Effector memory CD8-positive, alpha-beta T cell (primary cell): ENCODE measurements around the gene ADIPOQ.
"Not testable (repeated sequence)": the region's sequence is repeated elsewhere in the genome, so short reads cannot be mapped to it uniquely, and the experiment has no call there.

Experiments
- ATAC-seq: fragments of 150-1000 bp; cut with Tn5 transposase; replicated peaks from 2 replicates; pipeline ENCODE4 v1.10.0; 2021; ENCODE audit warnings: mild to moderate bottlenecking, moderate library complexity
- DNase-seq, 3 experiments: peaks; one replicate each; pipeline ENCODE4 v3.0.0; 2021
- H3K27ac Mint-ChIP-seq, 2 donors: one replicate each; pipeline ENCODE4 v1.8.0; 2022; ENCODE audit warnings: mild to moderate bottlenecking in 2 of 2, mixed read lengths in 2 of 2, moderate library complexity in 2 of 2
- H3K27me3 Mint-ChIP-seq, 2 donors: one replicate each; pipeline ENCODE4 v1.8.0; 2022; ENCODE audit warnings: mixed read lengths in 2 of 2
- H3K36me3 Mint-ChIP-seq: one replicate; pipeline ENCODE4 v1.8.0; 2022; ENCODE audit warnings: mild to moderate bottlenecking, moderate library complexity, mixed read lengths; ENCODE audit not compliant: insufficient read depth
- H3K4me1 Mint-ChIP-seq, 2 donors: one replicate each; pipeline ENCODE4 v1.8.0; 2022; ENCODE audit warnings: low read depth in 2 of 2, mixed read lengths in 2 of 2
- H3K4me3 Mint-ChIP-seq, 2 donors: one replicate each; pipeline ENCODE4 v1.8.0; 2022; ENCODE audit warnings: mild to moderate bottlenecking in 2 of 2, mixed read lengths in 2 of 2, moderate library complexity in 2 of 2
- H3K9me3 Mint-ChIP-seq, 2 donors: one replicate each; pipeline ENCODE4 v1.8.0; 2022; ENCODE audit warnings: mixed read lengths in 2 of 2

ADIPOQ gene

GRCh38 chr3:186839874-186840641 is 2.5 kb upstream of the ADIPOQ start:
- no peak overlapping the region for H3K4me3 Mint-ChIP-seq
- no peaks in the 10 kb centered on the region for H3K9me3 Mint-ChIP-seq
- H3K4me1 Mint-ChIP-seq, result no peaks in the 10 kb centered on the region
- H3K27ac Mint-ChIP-seq, result no peak overlapping the region
- peaks cover 6% of the 10 kb centered on the region for H3K36me3 Mint-ChIP-seq
- DNase-seq, result no peak
- ATAC-seq, result no peak
- peaks cover 13 to 34% of the 10 kb centered on the region in 2 donors for H3K27me3 Mint-ChIP-seq

- H3K27me3 Mint-ChIP-seq, result peaks cover 22 to 50% of the 10 kb centered on the region in 2 donors
Observed at GRCh38 chr3:186841620-186842019, 890 bp upstream of the ADIPOQ start.

GRCh38 chr3:186843039-186843432 is 526 bp downstream of the ADIPOQ start:
- Mint-ChIP-seq H3K27ac (no peak overlapping the region), H3K9me3 (no peaks in the 10 kb centered on the region), H3K4me1 (no peaks in the 10 kb centered on the region), H3K4me3 (no peak overlapping the region), H3K27me3 (peaks cover 28 to 51% of the 10 kb centered on the region in 2 donors), H3K36me3 (peaks cover 3% of the 10 kb centered on the region)
- no peak for ATAC-seq
- no peak for DNase-seq

More at GRCh38 chr3:186841620-186842019, 890 bp upstream of the ADIPOQ start:
- ATAC-seq, result no peak
- no peak for DNase-seq
- H3K36me3 Mint-ChIP-seq, result peaks cover 6% of the 10 kb centered on the region
- no peaks in the 10 kb centered on the region for H3K9me3 Mint-ChIP-seq
- H3K4me3 Mint-ChIP-seq, result no peak overlapping the region
- H3K27ac Mint-ChIP-seq, result no peak overlapping the region
- no peaks in the 10 kb centered on the region for H3K4me1 Mint-ChIP-seq

- peaks cover 28 to 45% of the 10 kb centered on the region in 2 donors for H3K27me3 Mint-ChIP-seq
- no peak overlapping the region for H3K27ac Mint-ChIP-seq
- peaks cover 3% of the 10 kb centered on the region for H3K36me3 Mint-ChIP-seq
Observed at GRCh38 chr3:186844908-186845307, 2.4 kb downstream of the ADIPOQ start.

GRCh38 chr3:186845756-186846155 is 3.2 kb downstream of the ADIPOQ start:
- H3K9me3 Mint-ChIP-seq, result no peaks in the 10 kb centered on the region
- no peak overlapping the region for H3K27ac Mint-ChIP-seq
- peaks cover 5 to 6% of the 10 kb centered on the region in 2 donors for H3K4me1 Mint-ChIP-seq
- no peak overlapping the region for H3K4me3 Mint-ChIP-seq
- peaks cover 28 to 45% of the 10 kb centered on the region in 2 donors for H3K27me3 Mint-ChIP-seq
- ATAC-seq, result no peak
- H3K36me3 Mint-ChIP-seq, result peaks cover 3% of the 10 kb centered on the region
- DNase-seq, result no peak

More at GRCh38 chr3:186844908-186845307, 2.4 kb downstream of the ADIPOQ start:
- Mint-ChIP-seq H3K4me1 (peaks cover 5 to 6% of the 10 kb centered on the region in 2 donors), H3K4me3 (no peak overlapping the region), H3K9me3 (no peaks in the 10 kb centered on the region)
- no peak for ATAC-seq
- DNase-seq, result no peak

- ATAC-seq (no peak), DNase-seq (no peak)
- Mint-ChIP-seq H3K36me3 (peaks cover 1% of the 10 kb centered on the region), H3K27me3 (peaks cover 26 to 41% of the 10 kb centered on the region in 2 donors), H3K4me1 (peaks cover 10% of the 10 kb centered on the region in 2 donors), H3K9me3 (no peaks in the 10 kb centered on the region), H3K4me3 (no peak overlapping the region), H3K27ac (no peak overlapping the region)
Observed at GRCh38 chr3:186847437-186847836, 4.9 kb downstream of the ADIPOQ start.

GRCh38 chr3:186849374-186849975 is 7.0 kb downstream of the ADIPOQ start:
- H3K9me3 Mint-ChIP-seq, result peaks cover 0 to 1% of the 10 kb centered on the region in 2 donors
- H3K27me3 Mint-ChIP-seq, result peaks cover 15 to 27% of the 10 kb centered on the region in 2 donors
- ATAC-seq (peak; percentile 93), DNase-seq (no peak)
- no peaks in the 10 kb centered on the region for H3K36me3 Mint-ChIP-seq
- peaks cover 10% of the 10 kb centered on the region in 2 donors for H3K4me1 Mint-ChIP-seq
- no peak overlapping the region for H3K4me3 Mint-ChIP-seq
- peak overlapping the region in 1 of 2 donors; percentile 84 for H3K27ac Mint-ChIP-seq

GRCh38 chr3:186851835-186852234 is 9.3 kb downstream of the ADIPOQ start:
- not testable (repeated sequence) for H3K4me1 Mint-ChIP-seq, H3K4me3 Mint-ChIP-seq, H3K27me3 Mint-ChIP-seq, DNase-seq, H3K36me3 Mint-ChIP-seq, H3K9me3 Mint-ChIP-seq, ATAC-seq
- H3K27ac Mint-ChIP-seq, result peak overlapping the region; percentile 19 to 33

GRCh38 chr3:186852994-186853393 is 10.5 kb downstream of the ADIPOQ start:
- H3K27ac Mint-ChIP-seq, result no peak overlapping the region
- peaks cover 0 to 1% of the 10 kb centered on the region in 2 donors for H3K9me3 Mint-ChIP-seq
- no peaks in the 10 kb centered on the region for H3K36me3 Mint-ChIP-seq
- no peak for ATAC-seq
- peaks cover 10 to 11% of the 10 kb centered on the region in 2 donors for H3K4me1 Mint-ChIP-seq
- H3K4me3 Mint-ChIP-seq, result no peak overlapping the region
- DNase-seq, result no peak
- no peaks in the 10 kb centered on the region for H3K27me3 Mint-ChIP-seq

- no peak for ATAC-seq
- DNase-seq, result no peak
- no peaks in the 10 kb centered on the region for H3K27me3 Mint-ChIP-seq
- peaks cover 9 to 11% of the 10 kb centered on the region in 2 donors for H3K4me1 Mint-ChIP-seq
- H3K36me3 Mint-ChIP-seq, result no peaks in the 10 kb centered on the region
- H3K9me3 Mint-ChIP-seq, result peaks cover 0 to 3% of the 10 kb centered on the region in 2 donors
- H3K27ac Mint-ChIP-seq, result no peak overlapping the region
- H3K4me3 Mint-ChIP-seq, result no peak overlapping the region
Observed at GRCh38 chr3:186854146-186854545, 11.6 kb downstream of the ADIPOQ start.

- DNase-seq (no peak), ATAC-seq (no peak)
- no peak overlapping the region for H3K27ac Mint-ChIP-seq
- H3K27me3 Mint-ChIP-seq, result no peaks in the 10 kb centered on the region
- peaks cover 4 to 6% of the 10 kb centered on the region in 2 donors for H3K4me1 Mint-ChIP-seq
- no peak overlapping the region for H3K4me3 Mint-ChIP-seq
- H3K9me3 Mint-ChIP-seq, result peaks cover 0 to 3% of the 10 kb centered on the region in 2 donors
- H3K36me3 Mint-ChIP-seq, result no peaks in the 10 kb centered on the region
Observed at GRCh38 chr3:186854954-186855353, 12.4 kb downstream of the ADIPOQ start.

- Mint-ChIP-seq H3K9me3 (peaks cover 0 to 3% of the 10 kb centered on the region in 2 donors), H3K27ac (no peak overlapping the region), H3K4me3 (no peak overlapping the region), H3K36me3 (no peaks in the 10 kb centered on the region), H3K27me3 (no peaks in the 10 kb centered on the region), H3K4me1 (peaks cover 0 to 2% of the 10 kb centered on the region in 2 donors)
- no peak for ATAC-seq
- DNase-seq, result no peak
Observed at GRCh38 chr3:186857743-186858142, 15.2 kb downstream of the ADIPOQ start.

- H3K4me1 Mint-ChIP-seq, H3K27me3 Mint-ChIP-seq, H3K4me3 Mint-ChIP-seq, DNase-seq, H3K9me3 Mint-ChIP-seq, ATAC-seq, H3K36me3 Mint-ChIP-seq, H3K27ac Mint-ChIP-seq: not testable (repeated sequence)
Observed at GRCh38 chr3:186865215-186865853, 22.8 kb downstream of the ADIPOQ start.
